Spinal cord (tissue), 10 donors: Measurements from ENCODE around the gene ZNF566. TPM values are rescaled to one million over a fixed set of nuclear protein-coding genes. Genes with fewer than 3 reads are reported as not detected.

Source experiments
- DNase-seq, 6 donors: peaks; one replicate each; pipeline versions ENCODE4 v3.0.0 to v3.0.0-alpha.2; 2013 to 2015; ENCODE audit warnings: low spot score in 6 of 6, low read depth in 4 of 6
- H3K27ac ChIP-seq: one replicate; pipeline ENCODE4 v1.5.1; 2013; ENCODE audit warnings: low read depth, low read length, control low read depth
- H3K27me3 ChIP-seq: one replicate; pipeline ENCODE4 v1.6.1; 2013; ENCODE audit warnings: low read length; ENCODE audit not compliant: control insufficient read depth, insufficient read depth
- H3K36me3 ChIP-seq: one replicate; pipeline ENCODE4 v1.6.1; 2013; ENCODE audit warnings: low read length; ENCODE audit not compliant: control insufficient read depth, insufficient read depth
- H3K4me1 ChIP-seq: one replicate; pipeline ENCODE4 v1.6.1; 2013; ENCODE audit warnings: low read length; ENCODE audit not compliant: control insufficient read depth, insufficient read depth
- H3K4me3 ChIP-seq: one replicate; pipeline ENCODE4 v1.5.1; 2013; ENCODE audit warnings: low read depth, low read length, control low read depth
- H3K9me3 ChIP-seq: one replicate; pipeline ENCODE4 v1.6.1; 2013; ENCODE audit warnings: low read length; ENCODE audit not compliant: control insufficient read depth, insufficient read depth
- WGBS: methylation state at CpG from one replicate; pipeline ENCODE4 v1.1.5; 2013; ENCODE audit warnings: missing lambda C conversion rate; ENCODE audit not compliant: insufficient coverage; 5-methylcytosine and 5-hydroxymethylcytosine counted together
- long read RNA-seq, 4 donors: transcript quantifications; one replicate each; lab custom pipeline, GENCODE V29; 2026
- polyA plus RNA-seq, 2 donors: library from polyadenylated mRNA; unstranded; fragments of 120-200 nt; gene quantifications; one replicate each; pipeline ENCODE4 v1.2.1, GENCODE V29; 2013; ENCODE audit not compliant: insufficient read length in 2 of 2
- total RNA-seq, 2 donors: library from RNA; depleted of rRNA in 1 of 2; stranded (reverse); fragments of 120-200 nt in 1 of 2; fragments of >200 nt in 1 of 2; gene quantifications; one replicate each; pipeline versions ENCODE4 v1.2.3 to v1.2.4, GENCODE V29; 2013 to 2014
- donor health status: healthy.

Gene ZNF566
- total RNA-seq (10 to 100 TPM; 25.7 to 30.5 TPM), polyA plus RNA-seq (10 to 100 TPM; 20.5 to 23.3 TPM)
- long read RNA-seq, donor 1, partial matches to known transcripts = 0 of 4 reads
- long read RNA-seq, donor 1, other reads (novel, unspliced or antisense) = 0 of 4 reads
- long read RNA-seq, donor 2, partial matches to known transcripts = 0 of 4 reads
- long read RNA-seq, donor 2, other reads (novel, unspliced or antisense) = 0 of 4 reads
- long read RNA-seq, donor 3, partial matches to known transcripts = 0 of 1 reads
- long read RNA-seq, donor 3, other reads (novel, unspliced or antisense) = 0 of 1 reads
- long read RNA-seq, donor 4, partial matches to known transcripts = 0 of 1 reads
- long read RNA-seq, donor 4, other reads (novel, unspliced or antisense) = 0 of 1 reads

DNA sequence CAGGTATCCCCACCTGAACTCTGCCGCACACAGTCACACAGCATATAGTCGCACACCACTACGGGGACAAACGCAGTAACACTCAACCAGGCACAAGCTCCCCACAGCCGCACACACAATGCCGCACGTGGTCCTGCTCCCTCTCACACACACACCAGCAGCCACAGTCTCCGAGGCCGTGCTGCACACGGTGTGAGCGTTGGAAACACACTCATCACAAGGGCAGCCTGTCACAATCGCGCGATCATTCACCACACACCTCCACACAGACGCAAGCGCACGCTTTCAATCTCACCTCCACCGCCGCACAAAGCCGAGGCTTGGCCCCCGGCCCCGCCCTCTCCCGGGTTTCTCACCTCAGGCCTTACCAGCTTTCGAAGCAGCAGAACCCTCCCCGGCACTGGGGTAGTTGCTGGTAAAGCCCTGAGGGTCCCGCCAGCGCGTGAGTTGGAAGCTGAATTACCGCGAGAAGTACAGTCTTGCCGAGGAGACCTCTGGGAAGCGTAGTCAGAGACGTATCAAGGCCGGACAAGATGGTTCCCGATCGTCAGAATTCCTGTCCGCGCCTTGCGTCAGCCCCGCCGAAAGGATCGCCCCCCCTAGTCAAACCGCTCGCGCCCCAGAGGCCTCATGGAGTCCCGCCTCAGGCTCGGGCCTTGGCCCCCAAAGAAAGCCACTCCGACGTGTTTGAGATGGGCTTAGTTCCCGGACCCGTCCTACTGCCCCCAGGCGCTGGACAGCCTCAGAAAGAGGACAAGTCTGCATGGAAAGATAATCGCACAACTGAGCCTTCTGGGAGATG is at the start of gene ZNF566:
Gene ZNF566 (minus strand): TSS at position 444 of the 802 bp plus-strand sequence. CDS start 13,004 bp downstream, outside the sequence.
- Histone ChIP-seq H3K9me3 (peaks cover 1% of the 10 kb centered on the region), H3K27me3 (no peaks in the 10 kb centered on the region), H3K36me3 (peaks cover 8% of the 10 kb centered on the region), H3K4me1 (peaks cover 7% of the 10 kb centered on the region), H3K4me3 (peak within 1 kb of the TSS; percentile 87), H3K27ac (peak within 1 kb of the TSS; percentile 98)
- peak; percentile 90 to 99 (median 94) for DNase-seq
- 0% methylated on average over 53 of the region's 53 CpGs for WGBS

DNA sequence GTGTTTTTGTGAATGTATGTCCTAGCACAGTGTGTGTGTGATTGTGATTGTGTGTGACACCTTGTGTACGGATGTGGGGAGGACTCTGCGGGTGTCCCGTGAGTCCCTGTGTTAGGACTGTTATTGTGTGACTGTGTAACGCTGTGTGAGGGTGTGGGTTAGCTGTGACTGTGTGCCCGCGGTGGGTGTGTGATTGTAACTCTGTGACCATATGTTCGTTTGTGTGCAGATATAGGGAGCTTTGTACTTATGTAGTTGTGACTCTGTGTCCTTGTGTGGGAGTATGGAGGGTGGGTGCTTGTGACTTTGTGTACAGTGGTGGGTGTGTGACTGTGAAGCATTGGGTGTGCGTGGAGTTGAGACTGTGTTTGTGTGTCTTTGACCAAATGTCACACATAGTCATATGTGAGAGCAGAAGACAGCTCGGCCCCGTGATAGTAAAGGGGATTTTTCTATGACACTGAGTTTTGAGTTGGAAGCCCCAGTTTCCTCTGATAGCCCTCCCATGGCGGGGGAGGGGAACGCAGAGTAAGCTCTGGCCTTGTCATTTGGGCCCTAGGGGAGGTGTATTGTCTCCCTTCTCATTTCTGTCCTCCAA is 39.7 kb upstream of the ZNF566 start:
- DNase-seq = peak in 2 of 6 donors; percentile 4 to 8
- 3% methylated on average over 10 of the region's 12 CpGs for WGBS
- H3K9me3 ChIP-seq = no peaks in the 10 kb centered on the region
- H3K27me3 ChIP-seq = no peaks in the 10 kb centered on the region
- peak overlapping the region; percentile 81 for H3K4me3 ChIP-seq
- peaks cover 12% of the 10 kb centered on the region for H3K4me1 ChIP-seq
- H3K27ac ChIP-seq = peak overlapping the region; percentile 96
- no peaks in the 10 kb centered on the region for H3K36me3 ChIP-seq

DNA sequence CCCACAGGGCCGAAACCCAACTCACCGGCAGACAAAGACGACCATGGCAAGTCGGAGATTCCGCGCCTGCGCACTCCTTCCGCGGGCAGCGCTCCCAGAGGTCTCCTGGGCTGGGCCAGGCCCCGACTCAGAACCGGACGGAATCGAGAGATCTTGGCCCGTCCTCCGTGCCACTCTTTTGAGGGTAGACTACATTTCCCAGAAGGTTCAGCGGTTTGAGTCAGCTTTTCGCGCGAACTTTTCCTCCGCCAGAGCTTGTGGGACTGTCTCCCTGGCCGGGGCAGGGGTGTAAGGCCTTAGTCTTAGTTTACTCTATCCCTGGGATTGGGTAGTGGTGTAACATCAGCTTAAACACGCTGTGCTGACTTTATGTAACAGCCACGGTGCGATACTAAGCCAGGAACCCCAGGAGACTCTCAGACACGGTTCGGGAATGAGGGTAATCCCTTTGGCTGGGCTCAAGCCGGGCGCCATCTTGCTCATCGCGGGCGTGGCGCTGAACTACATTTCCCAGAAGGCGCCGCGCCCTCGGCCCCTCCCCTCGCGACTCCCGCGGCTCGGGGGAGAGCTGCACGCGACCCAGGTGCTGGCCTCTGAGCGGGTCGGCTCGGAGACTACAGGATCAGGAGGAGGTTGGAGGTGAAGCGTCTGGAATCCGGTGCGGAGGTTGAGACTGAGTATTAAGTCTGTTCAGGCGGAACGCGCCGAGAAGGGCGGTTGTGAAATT is 39.0 kb upstream of the ZNF566 start, which contains the start of gene ZNF260:
Gene ZNF260 (minus strand): TSS at position 78 of the 727 bp plus-strand sequence. CDS start 13,033 bp downstream, outside the sequence.
- under 1% methylated on average over 54 of the region's 55 CpGs for WGBS
- Histone ChIP-seq H3K4me3 (peak within 1 kb of the TSS; percentile 81), H3K4me1 (peaks cover 12% of the 10 kb centered on the region), H3K9me3 (no peaks in the 10 kb centered on the region), H3K36me3 (peaks cover 2% of the 10 kb centered on the region), H3K27ac (peak within 1 kb of the TSS; percentile 96), H3K27me3 (no peaks in the 10 kb centered on the region)
- peak; percentile 89 to 99 (median 96) for DNase-seq

DNA sequence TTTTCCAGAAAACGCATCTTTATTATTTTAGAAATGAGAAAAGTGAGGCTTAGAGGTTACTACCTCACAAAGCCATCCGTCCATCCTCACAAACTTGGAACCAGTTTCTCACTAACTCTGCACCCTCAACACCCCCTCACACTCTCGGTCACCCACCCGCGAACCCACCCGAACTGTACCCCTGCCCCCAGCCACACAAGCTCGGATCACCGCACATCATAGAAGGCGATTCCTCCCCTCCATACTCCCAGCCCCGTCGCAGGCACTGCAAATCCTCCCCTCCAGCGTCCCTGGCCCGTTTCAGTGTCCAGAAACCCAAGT is 38.5 kb upstream of the ZNF566 start:
- H3K27ac ChIP-seq = peak overlapping the region; percentile 96
- no peaks in the 10 kb centered on the region for H3K9me3 ChIP-seq
- WGBS = 0% methylated on average over 11 of the region's 13 CpGs
- H3K27me3 ChIP-seq = no peaks in the 10 kb centered on the region
- peaks cover 4% of the 10 kb centered on the region for H3K36me3 ChIP-seq
- DNase-seq = no peak
- H3K4me1 ChIP-seq = peaks cover 12% of the 10 kb centered on the region
- peak overlapping the region; percentile 81 for H3K4me3 ChIP-seq

DNA sequence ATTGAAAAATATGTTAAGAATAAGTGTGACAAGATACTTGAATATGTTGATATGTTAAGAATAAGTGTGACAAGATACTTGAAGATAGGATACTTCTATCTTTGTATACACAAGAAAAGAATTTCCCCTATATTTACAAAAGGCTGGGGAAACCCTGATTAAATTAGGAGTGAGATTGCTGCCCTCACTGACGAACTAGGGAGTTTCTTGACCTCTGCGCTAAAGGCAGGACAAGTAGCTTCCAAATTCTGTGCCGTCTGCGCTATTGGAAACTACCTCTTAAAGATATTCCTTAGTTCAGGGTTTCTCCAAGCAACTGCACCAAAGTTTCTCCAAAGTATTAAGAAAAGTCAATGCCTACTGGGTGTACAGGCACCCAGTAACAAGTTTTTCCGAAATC is 38.0 kb upstream of the ZNF566 start:
- Histone ChIP-seq H3K4me1 (peaks cover 12% of the 10 kb centered on the region), H3K4me3 (peak overlapping the region; percentile 81), H3K9me3 (no peaks in the 10 kb centered on the region), H3K27ac (peak overlapping the region; percentile 96), H3K36me3 (peaks cover 4% of the 10 kb centered on the region), H3K27me3 (no peaks in the 10 kb centered on the region)
- no CpG with 5 or more reads among the region's 5 CpGs for WGBS
- peak in 2 of 6 donors; percentile 3 for DNase-seq

DNA sequence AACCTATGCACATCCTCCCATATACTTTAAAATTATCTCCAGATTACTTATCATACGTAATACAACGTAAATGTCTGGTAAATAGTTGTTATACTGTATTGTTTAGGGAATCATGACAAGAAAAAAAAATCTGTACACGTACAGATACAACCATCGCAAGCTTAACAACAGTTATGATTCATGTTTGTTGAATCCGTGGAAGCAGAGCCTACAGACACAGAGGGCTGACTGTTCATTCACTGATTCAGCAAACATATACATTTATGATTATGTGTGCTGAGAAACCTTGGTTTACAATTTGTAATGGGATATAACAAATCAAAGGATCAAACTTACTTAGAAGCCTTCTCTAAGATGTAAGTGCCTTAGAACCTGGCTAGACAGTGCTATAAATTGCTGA is 37.2 kb upstream of the ZNF566 start:
- H3K36me3 ChIP-seq = peaks cover 11% of the 10 kb centered on the region
- WGBS = no CpG with 5 or more reads among the region's 5 CpGs
- H3K9me3 ChIP-seq = no peaks in the 10 kb centered on the region
- H3K4me1 ChIP-seq = peaks cover 12% of the 10 kb centered on the region
- no peaks in the 10 kb centered on the region for H3K27me3 ChIP-seq
- no peak for DNase-seq
- H3K27ac ChIP-seq = no peak overlapping the region
- no peak overlapping the region for H3K4me3 ChIP-seq

DNA sequence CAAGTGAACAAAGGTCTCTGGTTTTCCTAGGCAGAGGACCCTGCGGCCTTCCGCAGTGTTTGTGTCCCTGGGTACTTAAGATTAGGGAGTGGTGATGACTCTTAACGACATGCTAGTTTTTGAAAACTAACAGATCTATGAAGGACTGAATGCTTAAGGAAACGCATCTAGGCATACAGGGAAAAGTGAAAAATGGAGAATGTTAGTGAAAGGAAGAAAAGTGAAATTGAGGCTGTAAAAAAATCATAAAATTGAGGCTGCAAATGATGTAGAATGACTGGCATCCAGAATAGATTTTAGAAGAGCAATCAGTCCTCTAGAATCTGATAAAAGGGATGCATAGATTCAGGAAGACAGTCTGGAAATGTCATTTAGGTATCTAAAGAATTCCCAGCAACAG is 35.3 kb upstream of the ZNF566 start:
- no peak for DNase-seq
- Histone ChIP-seq H3K9me3 (no peaks in the 10 kb centered on the region), H3K4me3 (no peak overlapping the region), H3K27me3 (no peaks in the 10 kb centered on the region), H3K27ac (no peak overlapping the region), H3K4me1 (peaks cover 9% of the 10 kb centered on the region), H3K36me3 (peaks cover 14% of the 10 kb centered on the region)
- 95% methylated on average over 4 of the region's 4 CpGs for WGBS

DNA sequence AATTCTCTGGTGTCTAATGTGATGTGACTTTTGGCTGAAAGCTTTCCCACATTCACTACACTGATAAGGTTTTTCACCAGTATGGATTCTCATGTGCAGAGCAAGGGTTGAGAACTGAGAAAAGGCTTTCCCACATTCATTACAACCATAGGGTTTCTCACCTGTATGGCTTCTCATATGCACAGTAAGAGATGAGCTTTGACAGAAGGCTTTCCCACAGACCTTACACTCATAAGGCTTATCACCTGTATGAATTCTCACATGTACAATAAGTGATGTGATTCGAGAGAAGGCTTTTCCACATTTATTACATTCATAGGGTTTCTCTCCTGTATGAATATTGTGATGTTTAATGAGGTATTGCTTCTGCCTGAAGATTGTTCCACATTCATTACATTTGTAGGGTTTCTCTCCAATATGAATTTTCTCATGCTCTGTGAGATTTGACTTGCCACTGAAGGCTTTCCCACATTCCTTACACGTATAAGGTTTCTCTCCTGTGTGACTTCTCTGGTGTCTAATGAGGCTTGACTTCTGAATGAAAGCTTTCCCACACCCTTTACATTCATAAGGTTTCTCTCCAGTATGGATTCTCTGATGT is 24.8 kb upstream of the ZNF566 start:
- no CpG with 5 or more reads among the region's 2 CpGs for WGBS
- DNase-seq = no peak
- Histone ChIP-seq H3K4me1 (no peaks in the 10 kb centered on the region), H3K36me3 (peaks cover 26% of the 10 kb centered on the region), H3K9me3 (peaks cover 29% of the 10 kb centered on the region), H3K27ac (no peak overlapping the region), H3K4me3 (no peak overlapping the region), H3K27me3 (no peaks in the 10 kb centered on the region)

DNA sequence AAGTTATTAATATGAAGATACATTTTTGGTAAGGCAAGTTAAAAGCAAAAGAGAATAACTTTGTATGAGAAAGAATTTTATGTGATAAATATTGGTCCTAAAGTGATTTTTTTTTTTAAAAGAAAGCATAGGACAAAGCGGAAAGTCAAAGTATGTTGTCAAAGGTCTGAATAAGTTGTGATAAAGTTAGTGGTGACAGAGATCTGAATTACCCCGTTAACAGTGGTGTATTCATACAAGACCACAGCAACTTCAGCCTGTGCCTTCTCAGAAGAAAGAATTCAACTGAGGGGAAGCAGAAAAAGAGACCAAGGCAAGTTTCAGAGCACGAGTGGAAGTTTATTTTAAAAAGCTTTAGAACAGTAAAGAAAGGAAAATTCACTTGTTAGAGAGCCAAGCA is 19.0 kb upstream of the ZNF566 start:
- DNase-seq = no peak
- Histone ChIP-seq H3K4me3 (no peak overlapping the region), H3K27me3 (no peaks in the 10 kb centered on the region), H3K4me1 (no peaks in the 10 kb centered on the region), H3K36me3 (no peaks in the 10 kb centered on the region), H3K27ac (no peak overlapping the region), H3K9me3 (peaks cover 9% of the 10 kb centered on the region)
- WGBS = 91% methylated on average over 1 of the region's 3 CpGs
